Measurements from ENCODE around the gene MAST4. TPM values are rescaled to one million over a fixed set of nuclear protein-coding genes. Genes with fewer than 3 reads are reported as not detected.

The MAST4 gene
- total and polyA plus RNA-seq, 2 of the 8 experiments (the other 6 are each of a cell fraction or from before 2014, with no cell fraction given) = 1.5 to 2.6 TPM

DNA sequence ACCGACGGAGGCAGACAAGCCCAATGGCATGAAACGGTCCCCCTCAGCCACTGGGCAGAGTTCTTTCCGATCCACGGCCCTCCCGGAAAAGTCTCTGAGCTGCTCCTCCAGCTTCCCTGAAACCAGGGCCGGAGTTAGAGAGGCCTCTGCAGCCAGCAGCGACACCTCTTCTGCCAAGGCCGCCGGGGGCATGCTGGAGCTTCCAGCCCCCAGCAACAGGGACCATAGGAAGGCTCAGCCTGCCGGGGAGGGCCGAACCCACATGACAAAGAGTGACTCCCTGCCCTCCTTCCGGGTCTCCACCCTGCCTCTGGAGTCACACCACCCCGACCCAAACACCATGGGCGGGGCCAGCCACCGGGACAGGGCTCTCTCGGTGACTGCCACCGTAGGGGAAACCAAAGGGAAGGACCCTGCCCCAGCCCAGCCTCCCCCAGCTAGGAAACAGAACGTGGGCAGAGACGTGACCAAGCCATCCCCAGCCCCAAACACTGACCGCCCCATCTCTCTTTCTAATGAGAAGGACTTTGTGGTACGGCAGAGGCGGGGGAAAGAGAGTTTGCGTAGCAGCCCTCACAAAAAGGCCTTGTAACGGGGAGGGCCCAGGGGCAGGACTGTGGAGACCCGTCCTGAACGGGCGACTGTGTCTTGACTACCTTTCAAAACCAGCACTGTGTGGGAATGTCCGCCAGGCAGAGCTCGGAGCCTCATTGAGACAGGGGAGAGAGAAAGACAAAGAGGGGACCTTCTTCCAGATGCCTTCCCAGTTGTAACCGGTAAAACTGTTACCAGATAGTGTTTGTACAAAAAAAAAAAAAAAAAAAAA lies 570.5 kb downstream of the MAST4 start (continued):
- TF ChIP-seq, protein P1, sequence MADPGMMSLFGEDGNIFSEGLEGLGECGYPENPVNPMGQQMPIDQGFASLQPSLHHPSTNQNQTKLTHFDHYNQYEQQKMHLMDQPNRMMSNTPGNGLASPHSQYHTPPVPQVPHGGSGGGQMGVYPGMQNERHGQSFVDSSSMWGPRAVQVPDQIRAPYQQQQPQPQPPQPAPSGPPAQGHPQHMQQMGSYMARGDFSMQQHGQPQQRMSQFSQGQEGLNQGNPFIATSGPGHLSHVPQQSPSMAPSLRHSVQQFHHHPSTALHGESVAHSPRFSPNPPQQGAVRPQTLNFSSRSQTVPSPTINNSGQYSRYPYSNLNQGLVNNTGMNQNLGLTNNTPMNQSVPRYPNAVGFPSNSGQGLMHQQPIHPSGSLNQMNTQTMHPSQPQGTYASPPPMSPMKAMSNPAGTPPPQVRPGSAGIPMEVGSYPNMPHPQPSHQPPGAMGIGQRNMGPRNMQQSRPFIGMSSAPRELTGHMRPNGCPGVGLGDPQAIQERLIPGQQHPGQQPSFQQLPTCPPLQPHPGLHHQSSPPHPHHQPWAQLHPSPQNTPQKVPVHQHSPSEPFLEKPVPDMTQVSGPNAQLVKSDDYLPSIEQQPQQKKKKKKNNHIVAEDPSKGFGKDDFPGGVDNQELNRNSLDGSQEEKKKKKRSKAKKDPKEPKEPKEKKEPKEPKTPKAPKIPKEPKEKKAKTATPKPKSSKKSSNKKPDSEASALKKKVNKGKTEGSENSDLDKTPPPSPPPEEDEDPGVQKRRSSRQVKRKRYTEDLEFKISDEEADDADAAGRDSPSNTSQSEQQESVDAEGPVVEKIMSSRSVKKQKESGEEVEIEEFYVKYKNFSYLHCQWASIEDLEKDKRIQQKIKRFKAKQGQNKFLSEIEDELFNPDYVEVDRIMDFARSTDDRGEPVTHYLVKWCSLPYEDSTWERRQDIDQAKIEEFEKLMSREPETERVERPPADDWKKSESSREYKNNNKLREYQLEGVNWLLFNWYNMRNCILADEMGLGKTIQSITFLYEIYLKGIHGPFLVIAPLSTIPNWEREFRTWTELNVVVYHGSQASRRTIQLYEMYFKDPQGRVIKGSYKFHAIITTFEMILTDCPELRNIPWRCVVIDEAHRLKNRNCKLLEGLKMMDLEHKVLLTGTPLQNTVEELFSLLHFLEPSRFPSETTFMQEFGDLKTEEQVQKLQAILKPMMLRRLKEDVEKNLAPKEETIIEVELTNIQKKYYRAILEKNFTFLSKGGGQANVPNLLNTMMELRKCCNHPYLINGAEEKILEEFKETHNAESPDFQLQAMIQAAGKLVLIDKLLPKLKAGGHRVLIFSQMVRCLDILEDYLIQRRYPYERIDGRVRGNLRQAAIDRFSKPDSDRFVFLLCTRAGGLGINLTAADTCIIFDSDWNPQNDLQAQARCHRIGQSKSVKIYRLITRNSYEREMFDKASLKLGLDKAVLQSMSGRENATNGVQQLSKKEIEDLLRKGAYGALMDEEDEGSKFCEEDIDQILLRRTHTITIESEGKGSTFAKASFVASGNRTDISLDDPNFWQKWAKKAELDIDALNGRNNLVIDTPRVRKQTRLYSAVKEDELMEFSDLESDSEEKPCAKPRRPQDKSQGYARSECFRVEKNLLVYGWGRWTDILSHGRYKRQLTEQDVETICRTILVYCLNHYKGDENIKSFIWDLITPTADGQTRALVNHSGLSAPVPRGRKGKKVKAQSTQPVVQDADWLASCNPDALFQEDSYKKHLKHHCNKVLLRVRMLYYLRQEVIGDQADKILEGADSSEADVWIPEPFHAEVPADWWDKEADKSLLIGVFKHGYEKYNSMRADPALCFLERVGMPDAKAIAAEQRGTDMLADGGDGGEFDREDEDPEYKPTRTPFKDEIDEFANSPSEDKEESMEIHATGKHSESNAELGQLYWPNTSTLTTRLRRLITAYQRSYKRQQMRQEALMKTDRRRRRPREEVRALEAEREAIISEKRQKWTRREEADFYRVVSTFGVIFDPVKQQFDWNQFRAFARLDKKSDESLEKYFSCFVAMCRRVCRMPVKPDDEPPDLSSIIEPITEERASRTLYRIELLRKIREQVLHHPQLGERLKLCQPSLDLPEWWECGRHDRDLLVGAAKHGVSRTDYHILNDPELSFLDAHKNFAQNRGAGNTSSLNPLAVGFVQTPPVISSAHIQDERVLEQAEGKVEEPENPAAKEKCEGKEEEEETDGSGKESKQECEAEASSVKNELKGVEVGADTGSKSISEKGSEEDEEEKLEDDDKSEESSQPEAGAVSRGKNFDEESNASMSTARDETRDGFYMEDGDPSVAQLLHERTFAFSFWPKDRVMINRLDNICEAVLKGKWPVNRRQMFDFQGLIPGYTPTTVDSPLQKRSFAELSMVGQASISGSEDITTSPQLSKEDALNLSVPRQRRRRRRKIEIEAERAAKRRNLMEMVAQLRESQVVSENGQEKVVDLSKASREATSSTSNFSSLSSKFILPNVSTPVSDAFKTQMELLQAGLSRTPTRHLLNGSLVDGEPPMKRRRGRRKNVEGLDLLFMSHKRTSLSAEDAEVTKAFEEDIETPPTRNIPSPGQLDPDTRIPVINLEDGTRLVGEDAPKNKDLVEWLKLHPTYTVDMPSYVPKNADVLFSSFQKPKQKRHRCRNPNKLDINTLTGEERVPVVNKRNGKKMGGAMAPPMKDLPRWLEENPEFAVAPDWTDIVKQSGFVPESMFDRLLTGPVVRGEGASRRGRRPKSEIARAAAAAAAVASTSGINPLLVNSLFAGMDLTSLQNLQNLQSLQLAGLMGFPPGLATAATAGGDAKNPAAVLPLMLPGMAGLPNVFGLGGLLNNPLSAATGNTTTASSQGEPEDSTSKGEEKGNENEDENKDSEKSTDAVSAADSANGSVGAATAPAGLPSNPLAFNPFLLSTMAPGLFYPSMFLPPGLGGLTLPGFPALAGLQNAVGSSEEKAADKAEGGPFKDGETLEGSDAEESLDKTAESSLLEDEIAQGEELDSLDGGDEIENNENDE (IDR thresholded peaks at IDR 0.05; ENCODE audit: insufficient replicate concordance, low read length) = no peak
- TF ChIP-seq PHF8 (conservative IDR thresholded peaks at IDR 0.05; ENCODE audit: low read depth, low read length) = peak; percentile 49; the same call in 1 of the 2 replicates
- TF ChIP-seq POLR2A (IDR thresholded peaks at IDR 0.05; ENCODE audit: control extremely low read depth in 1 of 2, low read depth in 2 of 2, low read length in 2 of 2) = peak; percentile 12 to 74; a peak in 2 of 3 replicates
- peak; percentile 15; the same call in 1 of the 2 replicates for TF ChIP-seq TAF1 (IDR thresholded peaks at IDR 0.05; ENCODE audit: low read depth, low read length)
- no peak for TF ChIP-seq NANOG (IDR thresholded peaks at IDR 0.05; ENCODE audit: insufficient read depth, low read depth, low read length, poor library complexity, severe bottlenecking)
- TF ChIP-seq RBBP5 (IDR thresholded peaks at IDR 0.05; ENCODE audit: borderline replicate concordance, low read depth, low read length) = peak; percentile 82; the same call in 1 of the 2 replicates
- peak; percentile 4; the same call in 1 of the 2 replicates for TF ChIP-seq YY1 (IDR thresholded peaks at IDR 0.05; ENCODE audit: low read depth, low read length)

Data from H1 (cell line).